Measurements from ENCODE around the gene HOXD4. TPM values are rescaled to one million over a fixed set of nuclear protein-coding genes. Genes with fewer than 3 reads are reported as not detected.

HOXD4 gene
- total and polyA plus RNA-seq, 4 donors: 0.12 to 1.1 (median 0.48) TPM

GRCh38 chr2:176138526-176138922, 12.8 kb upstream of the HOXD4 start:
- 7 to 14% methylated on average over 14 of the region's 14 CpGs for WGBS, 2 donors
- Histone ChIP-seq H3K9me3 (ENCODE audit: control insufficient read depth in 4 of 4, insufficient read depth in 3 of 4, low read length in 3 of 4) (peaks cover 0 to 10% (median 0%) of the 10 kb centered on the region in 4 donors), H3K27me3 (ENCODE audit: control insufficient read depth in 3 of 3, insufficient read depth in 3 of 3, low read length in 2 of 3) (peaks cover 19 to 94% (median 92%) of the 10 kb centered on the region in 3 donors), H3K4me3 (no peak overlapping the region), H3K36me3 (ENCODE audit: control insufficient read depth in 4 of 4, insufficient read depth in 4 of 4, low read length in 4 of 4) (no peaks in the 10 kb centered on the region), H3K9ac (ENCODE audit: insufficient read depth in 1 of 2, low read length in 2 of 2) (no peak overlapping the region), H3K4me1 (ENCODE audit: control insufficient read depth in 5 of 5, insufficient read depth in 5 of 5, low read length in 5 of 5) (peaks cover 0 to 15% (median 4%) of the 10 kb centered on the region in 5 donors), H3K27ac (ENCODE audit: low read depth in 1 of 2, low read length in 1 of 2) (no peak overlapping the region)
- no peak for ATAC-seq (ENCODE audit: insufficient read depth, low FRiP score)
- no peak for DNase-seq
- no peak for TF ChIP-seq CTCF (IDR thresholded peaks at IDR 0.05; ENCODE audit: control extremely low read depth, extremely low read depth)

- Histone ChIP-seq H3K9ac (ENCODE audit: insufficient read depth in 1 of 2, low read length in 2 of 2) (no peak overlapping the region), H3K4me3 (no peak overlapping the region), H3K36me3 (ENCODE audit: control insufficient read depth in 4 of 4, insufficient read depth in 4 of 4, low read length in 4 of 4) (no peaks in the 10 kb centered on the region), H3K9me3 (ENCODE audit: control insufficient read depth in 4 of 4, insufficient read depth in 3 of 4, low read length in 3 of 4) (peaks cover 0 to 10% (median 0%) of the 10 kb centered on the region in 4 donors), H3K27me3 (ENCODE audit: control insufficient read depth in 3 of 3, insufficient read depth in 3 of 3, low read length in 2 of 3) (peaks cover 19 to 94% (median 92%) of the 10 kb centered on the region in 3 donors), H3K27ac (ENCODE audit: low read depth in 1 of 2, low read length in 1 of 2) (no peak overlapping the region), H3K4me1 (ENCODE audit: control insufficient read depth in 5 of 5, insufficient read depth in 5 of 5, low read length in 5 of 5) (peaks cover 0 to 15% (median 4%) of the 10 kb centered on the region in 5 donors)
- ATAC-seq (ENCODE audit: insufficient read depth, low FRiP score): no peak
- WGBS, 2 donors: 12 to 17% methylated on average over 28 of the region's 28 CpGs
- no peak for DNase-seq
- TF ChIP-seq CTCF (IDR thresholded peaks at IDR 0.05; ENCODE audit: control extremely low read depth, extremely low read depth): no peak
Measured at GRCh38 chr2:176138923-176139660, 12.3 kb upstream of the HOXD4 start.

- Histone ChIP-seq H3K27ac (ENCODE audit: low read depth in 1 of 2, low read length in 1 of 2) (no peak overlapping the region), H3K9me3 (ENCODE audit: control insufficient read depth in 4 of 4, insufficient read depth in 3 of 4, low read length in 3 of 4) (peaks cover 0 to 10% (median 0%) of the 10 kb centered on the region in 4 donors), H3K9ac (ENCODE audit: insufficient read depth in 1 of 2, low read length in 2 of 2) (no peak overlapping the region), H3K4me1 (ENCODE audit: control insufficient read depth in 5 of 5, insufficient read depth in 5 of 5, low read length in 5 of 5) (peaks cover 0 to 15% (median 4%) of the 10 kb centered on the region in 5 donors), H3K36me3 (ENCODE audit: control insufficient read depth in 4 of 4, insufficient read depth in 4 of 4, low read length in 4 of 4) (no peaks in the 10 kb centered on the region), H3K27me3 (ENCODE audit: control insufficient read depth in 3 of 3, insufficient read depth in 3 of 3, low read length in 2 of 3) (peaks cover 19 to 92% (median 89%) of the 10 kb centered on the region in 3 donors), H3K4me3 (no peak overlapping the region)
- WGBS, 2 donors: 12 to 13% methylated on average over 41 of the region's 41 CpGs
- ATAC-seq (ENCODE audit: insufficient read depth, low FRiP score): no peak
- TF ChIP-seq CTCF (IDR thresholded peaks at IDR 0.05; ENCODE audit: control extremely low read depth, extremely low read depth): no peak
- DNase-seq: peak in 1 of 3 donors; percentile 61
Measured at GRCh38 chr2:176139661-176140512, 11.5 kb upstream of the HOXD4 start.
